HCT116 (cell line): Measurements from ENCODE around the gene ZC3H8. TPM values are rescaled to one million over a fixed set of nuclear protein-coding genes. Genes with fewer than 3 reads are reported as not detected.

Source experiments
- ATAC-seq: fragments of 200-7000 bp; cut with Tn5 transposase; 2 replicates; pipeline ENCODE4 v1.9.1; 2020; ENCODE audit warnings: mild to moderate bottlenecking, moderate library complexity
- BruUV-seq: library from RNA; stranded (reverse); fragments of 400-500 nt; replicated peaks from 2 replicates; lab custom pipeline; 2021; lab: Mats Ljungman, UMichigan
- CTCF ChIA-PET: fragments of 300-600 bp; sonication (Branson Sonifier 250); formaldehyde crosslinking; loops from one replicate; lab custom pipeline; 2021; ENCODE audit warnings: antibody characterized with exemption; lab: Charles Lee
- POLR2A ChIA-PET: fragments of 300-600, 350-600 bp; sonication (Branson Sonifier 250); formaldehyde crosslinking; loops from one replicate; lab custom pipeline; 2021; ENCODE audit warnings: antibody characterized with exemption; lab: Charles Lee
- RAD21 ChIA-PET, 2 experiments: fragments of 300-600 bp; sonication (Branson Sonifier 250); formaldehyde crosslinking; loops; one replicate each; lab custom pipeline; 2023; ENCODE audit warnings: low total read pairs in 2 of 2; ENCODE audit not compliant: uncharacterized antibody in 2 of 2, unreplicated experiment in 2 of 2, low non-redundant PET in 1 of 2; lab: Charles Lee
- DNase-seq: peaks from one replicate; pipeline ENCODE4 v3.0.0-alpha.2; 2010; ENCODE audit warnings: low read depth, low spot score
- H2AFZ ChIP-seq: fragments of 200-600 bp; shearing (Covaris generic), sonication (generic); 2 replicates; pipeline ENCODE4 v1.6.1; 2017; ENCODE audit warnings: low read depth, mixed run types, mixed read lengths, antibody characterized with exemption, low read length; ENCODE audit not compliant: poor library complexity, severe bottlenecking
- H3K27ac ChIP-seq: 2 replicates; pipeline ENCODE4 v1.5.1; 2012; ENCODE audit warnings: low read depth, low read length
- H3K27me3 ChIP-seq: fragments of 200-600 bp; sonication (generic); 2 replicates; pipeline ENCODE4 v1.6.1; 2016; ENCODE audit warnings: mixed run types, low read length, mixed read lengths; ENCODE audit not compliant: insufficient read depth
- H3K36me3 ChIP-seq, 2 experiments: fragments of 200-500 bp in 1 of 2; fragments of 200-600 bp in 1 of 2; sonication (Bioruptor generic) in 1 of 2; sonication (generic) in 1 of 2; 2 replicates each; pipeline versions ENCODE4 v1.5.1 to v1.6.1; 2014 to 2016; ENCODE audit warnings: low read length in 2 of 2, inconsistent platforms in 1 of 2, mixed read lengths in 1 of 2, mixed run types in 1 of 2; ENCODE audit not compliant: insufficient read depth in 2 of 2, control insufficient read depth in 1 of 2
- H3K4me1 ChIP-seq, 2 experiments: fragments of 200-600 bp in 1 of 2; sonication (generic) in 1 of 2; 2 replicates each; pipeline versions ENCODE4 v1.5.1 to v1.6.1; 2012 to 2017; ENCODE audit warnings: low read length in 2 of 2, inconsistent platforms in 1 of 2, mild to moderate bottlenecking in 1 of 2, mixed read lengths in 1 of 2, mixed run types in 1 of 2, moderate library complexity in 1 of 2; ENCODE audit not compliant: insufficient read depth in 2 of 2, control insufficient read depth in 1 of 2
- H3K4me2 ChIP-seq: fragments of 200-600 bp; sonication (generic); 2 replicates; pipeline ENCODE4 v1.6.1; 2017; ENCODE audit warnings: mixed run types, low read length, mixed read lengths
- H3K4me3 ChIP-seq, 2 experiments: fragments of 200-600 bp in 1 of 2; sonication (generic) in 1 of 2; replicated peaks in 1 of 2; 2 replicates each; pipeline ENCODE4 v1.5.1; 2011 to 2016; ENCODE audit warnings: low read length in 2 of 2, control low read depth in 1 of 2, low read depth in 1 of 2, mild to moderate bottlenecking in 1 of 2, mixed read lengths in 1 of 2, mixed run types in 1 of 2
- H3K79me2 ChIP-seq: fragments of 200-600 bp; sonication (generic); 2 replicates; pipeline ENCODE4 v1.6.1; 2017; ENCODE audit warnings: mild to moderate bottlenecking, mixed run types, low read length, moderate library complexity, mixed read lengths; ENCODE audit not compliant: insufficient read depth
- H3K9ac ChIP-seq: fragments of 200-600 bp; sonication (generic); 2 replicates; pipeline ENCODE4 v1.6.1; 2016; ENCODE audit warnings: low read length, mixed read lengths
- H3K9me2 ChIP-seq: fragments of 200-600 bp; sonication (generic), shearing (Covaris generic); 2 replicates; pipeline ENCODE4 v1.6.1; 2017; ENCODE audit warnings: mixed run types, mild to moderate bottlenecking, moderate library complexity; ENCODE audit not compliant: insufficient read depth
- H3K9me3 ChIP-seq, 2 experiments: fragments of 200-500 bp in 1 of 2; fragments of 200-600 bp in 1 of 2; sonication (Bioruptor generic) in 1 of 2; sonication (generic) in 1 of 2; 2 replicates each; pipeline ENCODE4 v1.6.1; 2014 to 2017; ENCODE audit warnings: low read length in 2 of 2, mixed read lengths in 2 of 2, inconsistent platforms in 1 of 2, low read depth in 1 of 2, mild to moderate bottlenecking in 1 of 2, mixed run types in 1 of 2, moderate library complexity in 1 of 2; ENCODE audit not compliant: control insufficient read depth in 1 of 2, insufficient read depth in 1 of 2
- H4K20me1 ChIP-seq: fragments of 200-600 bp; sonication (generic), shearing (Covaris generic); 2 replicates; pipeline ENCODE4 v1.6.1; 2017; ENCODE audit warnings: mixed run types, mild to moderate bottlenecking, moderate library complexity; ENCODE audit not compliant: insufficient read depth
- ATF3 ChIP-seq: IDR thresholded peaks from 2 replicates; pipeline ENCODE4 v1.6.1; 2012
- CBX3 ChIP-seq: IDR thresholded peaks from 2 replicates; pipeline ENCODE4 v1.6.1; 2012; ENCODE audit warnings: low read depth
- CEBPB ChIP-seq: IDR thresholded peaks from 2 replicates; pipeline ENCODE4 v1.6.1; 2012; ENCODE audit warnings: low read depth
- CTCF ChIP-seq, 3 experiments: fragments of 200-600 bp in 1 of 3; sonication (generic) in 1 of 3; IDR thresholded peaks in 2 of 3; conservative IDR thresholded peaks in 1 of 3; 2 replicates each; pipeline ENCODE4 v1.5.1; 2012 to 2017; ENCODE audit warnings: low read depth in 2 of 3, low read length in 2 of 3, antibody characterized with exemption in 1 of 3, borderline replicate concordance in 1 of 3, control low read depth in 1 of 3, mild to moderate bottlenecking in 1 of 3, mixed read lengths in 1 of 3, mixed run types in 1 of 3, moderate library complexity in 1 of 3; ENCODE audit not compliant: insufficient read depth in 1 of 3
- EGR1 ChIP-seq: IDR thresholded peaks from 2 replicates; pipeline ENCODE4 v1.6.1; 2012; ENCODE audit warnings: low read depth
- ELF1 ChIP-seq: IDR thresholded peaks from 2 replicates; pipeline ENCODE4 v1.6.1; 2012; ENCODE audit warnings: low read depth, borderline replicate concordance
- EZH2 ChIP-seq: fragments of 200-600 bp; sonication (generic); IDR thresholded peaks from 2 replicates; pipeline ENCODE4 v1.6.1; 2017; ENCODE audit warnings: antibody characterized with exemption, mixed run types
- EZH2phosphoT487 ChIP-seq: fragments of 200-600 bp; IDR thresholded peaks from 2 replicates; pipeline ENCODE4 v1.6.1; 2018; ENCODE audit warnings: antibody characterized with exemption, borderline replicate concordance
- FOSL1 ChIP-seq: IDR thresholded peaks from 2 replicates; pipeline ENCODE4 v1.6.1; 2012; ENCODE audit warnings: low read depth
- MAX ChIP-seq: IDR thresholded peaks from 2 replicates; pipeline ENCODE4 v1.6.1; 2012
- POLR2A ChIP-seq: IDR thresholded peaks from 2 replicates; pipeline ENCODE4 v1.7.0; 2011; ENCODE audit warnings: borderline replicate concordance; ENCODE audit not compliant: insufficient read depth, insufficient read length; ENCODE audit errors: extremely low read depth
- RAD21 ChIP-seq: IDR thresholded peaks from 2 replicates; pipeline ENCODE4 v1.6.1; 2012; ENCODE audit warnings: low read depth, mild to moderate bottlenecking
- REST ChIP-seq: IDR thresholded peaks from 2 replicates; pipeline ENCODE4 v1.6.1; 2012; ENCODE audit warnings: low read depth
- SP1 ChIP-seq: IDR thresholded peaks from 2 replicates; pipeline ENCODE4 v1.6.1; 2012; ENCODE audit warnings: low read depth
- SRF ChIP-seq: IDR thresholded peaks from 2 replicates; pipeline ENCODE4 v1.6.1; 2012; ENCODE audit warnings: low read depth
- TCF7L2 ChIP-seq: IDR thresholded peaks from 2 replicates; pipeline ENCODE4 v1.7.0; 2011; ENCODE audit warnings: borderline replicate concordance, inconsistent platforms; ENCODE audit not compliant: insufficient read depth, insufficient read length; ENCODE audit errors: extremely low read depth
- ZBTB33 ChIP-seq: IDR thresholded peaks from 2 replicates; pipeline ENCODE4 v1.6.1; 2011; ENCODE audit warnings: mild to moderate bottlenecking, low read length, moderate library complexity; ENCODE audit not compliant: insufficient replicate concordance; ENCODE audit errors: extremely low read depth
- ZFX ChIP-seq: fragments of 450-650 bp; IDR thresholded peaks from 2 replicates; pipeline ENCODE4 v1.6.1; 2017
- ZNF274 ChIP-seq: fragments of 200-500 bp; sonication (Bioruptor generic); IDR thresholded peaks from 2 replicates; pipeline ENCODE4 v1.6.1; 2014; ENCODE audit warnings: mild to moderate bottlenecking, low read depth, low read length, inconsistent platforms
- intact Hi-C: fragments of 100-400 bp; cut with micrococcal nuclease; formaldehyde crosslinking; loops from 2 replicates; pipeline ENCODE4 v1.10.0; 2022
- total RNA-seq: library from RNA; stranded (reverse); gene quantifications from one replicate; pipeline ENCODE4 v1.2.1, GENCODE V29; 2021; ENCODE audit not compliant: unreplicated experiment

Gene ZC3H8
- total RNA-seq, 1 experiment from 2014 or later, result 13.4 TPM

- no peak for ATAC-seq
- intact Hi-C loops, result no loop called here
Measured at GRCh38 chr2:112175958-112176573, 78.8 kb downstream of the ZC3H8 start.

More at GRCh38 chr2:112175958-112176573, 78.8 kb downstream of the ZC3H8 start:
- ChIA-PET CTCF (no interaction called here), RAD21 (no interaction called here)
- Histone ChIP-seq H4K20me1 (no peaks in the 10 kb centered on the region), H3K79me2 (no peaks in the 10 kb centered on the region), H3K27ac (no peak overlapping the region), H3K9me2 (no peaks in the 10 kb centered on the region), H3K36me3 (no peaks in the 10 kb centered on the region), H3K4me2 (no peak overlapping the region), H3K4me1 (no peaks in the 10 kb centered on the region), H3K27me3 (no peaks in the 10 kb centered on the region)
- no TSS peak for BruUV-seq
- no peak for DNase-seq
- no peak for TF ChIP-seq ATF3
- no peak for TF ChIP-seq CBX3
- TF ChIP-seq REST, result no peak
- TF ChIP-seq SRF, result no peak
- TF ChIP-seq ZBTB33, result no peak
- TF ChIP-seq MAX, result no peak
- TF ChIP-seq RAD21, result no peak
- no peak for TF ChIP-seq FOSL1
- TF ChIP-seq CTCF (IDR thresholded peaks at IDR 0.05 in 2 of 3, conservative IDR thresholded peaks at IDR 0.05 in 1 of 3; ENCODE audit: borderline replicate concordance in 1 of 3, insufficient read depth in 1 of 3, low read depth in 2 of 3, low read length in 2 of 3), result no peak
- no peak for TF ChIP-seq EZH2
- no peak for TF ChIP-seq EGR1
- TF ChIP-seq ZFX, result no peak
- no peak for TF ChIP-seq SP1
- no peak for TF ChIP-seq TCF7L2
- no peak for TF ChIP-seq ZNF274
- no peak for TF ChIP-seq ELF1
- TF ChIP-seq EZH2phosphoT487, result no peak
- no peak for TF ChIP-seq CEBPB
- no peak for TF ChIP-seq POLR2A
- TF ChIP-seq, all 23 proteins: peak for 0
- Histone ChIP-seq H3K9ac (no peak overlapping the region), H3K9me3 (no peaks in the 10 kb centered on the region), H2AFZ (no peak overlapping the region), H3K4me3 (no peak overlapping the region)
- POLR2A ChIA-PET, result no interaction called here
